PFSK-1 (cell line): Measurements from ENCODE around the gene DPH1.

Experiments
- TAF1 ChIP-seq: IDR thresholded peaks from 2 replicates; pipeline ENCODE4 v1.6.1; 2012; ENCODE audit warnings: low read length, control low read depth, borderline replicate concordance; ENCODE audit not compliant: insufficient read depth
- TF ChIP-seq, protein P1 (sequence below), 2 experiments: IDR thresholded peaks; 2 replicates each; pipeline versions ENCODE4 v1.6.1 to v1.8.0; 2011 to 2012; ENCODE audit warnings: low read depth in 2 of 2, low read length in 2 of 2, control low read depth in 1 of 2, inconsistent platforms in 1 of 2, mild to moderate bottlenecking in 1 of 2, moderate library complexity in 1 of 2; ENCODE audit not compliant: insufficient read depth in 1 of 2

- no peak for TF ChIP-seq TAF1
- TF ChIP-seq, protein P1, sequence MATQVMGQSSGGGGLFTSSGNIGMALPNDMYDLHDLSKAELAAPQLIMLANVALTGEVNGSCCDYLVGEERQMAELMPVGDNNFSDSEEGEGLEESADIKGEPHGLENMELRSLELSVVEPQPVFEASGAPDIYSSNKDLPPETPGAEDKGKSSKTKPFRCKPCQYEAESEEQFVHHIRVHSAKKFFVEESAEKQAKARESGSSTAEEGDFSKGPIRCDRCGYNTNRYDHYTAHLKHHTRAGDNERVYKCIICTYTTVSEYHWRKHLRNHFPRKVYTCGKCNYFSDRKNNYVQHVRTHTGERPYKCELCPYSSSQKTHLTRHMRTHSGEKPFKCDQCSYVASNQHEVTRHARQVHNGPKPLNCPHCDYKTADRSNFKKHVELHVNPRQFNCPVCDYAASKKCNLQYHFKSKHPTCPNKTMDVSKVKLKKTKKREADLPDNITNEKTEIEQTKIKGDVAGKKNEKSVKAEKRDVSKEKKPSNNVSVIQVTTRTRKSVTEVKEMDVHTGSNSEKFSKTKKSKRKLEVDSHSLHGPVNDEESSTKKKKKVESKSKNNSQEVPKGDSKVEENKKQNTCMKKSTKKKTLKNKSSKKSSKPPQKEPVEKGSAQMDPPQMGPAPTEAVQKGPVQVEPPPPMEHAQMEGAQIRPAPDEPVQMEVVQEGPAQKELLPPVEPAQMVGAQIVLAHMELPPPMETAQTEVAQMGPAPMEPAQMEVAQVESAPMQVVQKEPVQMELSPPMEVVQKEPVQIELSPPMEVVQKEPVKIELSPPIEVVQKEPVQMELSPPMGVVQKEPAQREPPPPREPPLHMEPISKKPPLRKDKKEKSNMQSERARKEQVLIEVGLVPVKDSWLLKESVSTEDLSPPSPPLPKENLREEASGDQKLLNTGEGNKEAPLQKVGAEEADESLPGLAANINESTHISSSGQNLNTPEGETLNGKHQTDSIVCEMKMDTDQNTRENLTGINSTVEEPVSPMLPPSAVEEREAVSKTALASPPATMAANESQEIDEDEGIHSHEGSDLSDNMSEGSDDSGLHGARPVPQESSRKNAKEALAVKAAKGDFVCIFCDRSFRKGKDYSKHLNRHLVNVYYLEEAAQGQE (IDR thresholded peaks at IDR 0.05; ENCODE audit: insufficient read depth in 1 of 2, low read depth in 2 of 2, low read length in 2 of 2): no peak
These were observed 30.4 kb downstream of the DPH1 start for GRCh38 chr17:2060385-2060658.
